Measurements from ENCODE around the gene EFCAB10. TPM values are rescaled to one million over a fixed set of nuclear protein-coding genes. Genes with fewer than 3 reads are reported as not detected.

Gene EFCAB10
- total RNA-seq, 1 experiment from 2014 or later, result not detected

- CTCF ChIA-PET, result no interaction called here
- Mint-ChIP-seq H3K36me3 (ENCODE audit: insufficient read depth, unreplicated experiment) (no peaks in the 10 kb centered on the region), H3K9me3 (ENCODE audit: low read depth, unreplicated experiment) (no peaks in the 10 kb centered on the region), H3K27ac (ENCODE audit: unreplicated experiment) (no peak overlapping the region), H3K4me1 (ENCODE audit: low read depth, unreplicated experiment) (no peaks in the 10 kb centered on the region), H3K4me3 (ENCODE audit: low read depth, unreplicated experiment) (no peak overlapping the region), H3K27me3 (ENCODE audit: unreplicated experiment) (no peaks in the 10 kb centered on the region)
- no peak for TF ChIP-seq CTCF (IDR thresholded peaks at IDR 0.05; ENCODE audit: unreplicated experiment)
- intact Hi-C loops (cut with micrococcal nuclease; ENCODE audit: unreplicated experiment), result no loop called here
- no peak for DNase-seq
- no TSS peak for BruUV-seq (replicated peaks)
Measured at GRCh38 chr7:105622106-105622731, 40.9 kb upstream of the EFCAB10 start.

GRCh38 chr7:105621617-105622016 lies 40.3 kb upstream of the EFCAB10 start:
- no peaks in the 10 kb centered on the region for H3K36me3 Mint-ChIP-seq (ENCODE audit: insufficient read depth, unreplicated experiment)
- intact Hi-C loops (cut with micrococcal nuclease; ENCODE audit: unreplicated experiment), result no loop called here
- H3K27me3 Mint-ChIP-seq (ENCODE audit: unreplicated experiment), result no peaks in the 10 kb centered on the region
- DNase-seq, result no peak
- H3K27ac Mint-ChIP-seq (ENCODE audit: unreplicated experiment), result no peak overlapping the region
- CTCF ChIA-PET, result no interaction called here
- no peaks in the 10 kb centered on the region for H3K9me3 Mint-ChIP-seq (ENCODE audit: low read depth, unreplicated experiment)
- no peak for TF ChIP-seq CTCF (IDR thresholded peaks at IDR 0.05; ENCODE audit: unreplicated experiment)
- BruUV-seq (replicated peaks), result no TSS peak
- H3K4me1 Mint-ChIP-seq (ENCODE audit: low read depth, unreplicated experiment), result no peaks in the 10 kb centered on the region
- no peak overlapping the region for H3K4me3 Mint-ChIP-seq (ENCODE audit: low read depth, unreplicated experiment)

- Mint-ChIP-seq H3K4me3 (ENCODE audit: low read depth, unreplicated experiment) (no peak overlapping the region), H3K4me1 (ENCODE audit: low read depth, unreplicated experiment) (no peaks in the 10 kb centered on the region), H3K9me3 (ENCODE audit: low read depth, unreplicated experiment) (no peaks in the 10 kb centered on the region), H3K27ac (ENCODE audit: unreplicated experiment) (no peak overlapping the region), H3K36me3 (ENCODE audit: insufficient read depth, unreplicated experiment) (no peaks in the 10 kb centered on the region), H3K27me3 (ENCODE audit: unreplicated experiment) (no peaks in the 10 kb centered on the region)
- CTCF ChIA-PET, result no interaction called here
- TF ChIP-seq CTCF (IDR thresholded peaks at IDR 0.05; ENCODE audit: unreplicated experiment), result no peak
- no peak for DNase-seq
- intact Hi-C loops (cut with micrococcal nuclease; ENCODE audit: unreplicated experiment), result no loop called here
- BruUV-seq (replicated peaks), result no TSS peak
Measured at GRCh38 chr7:105621176-105621575, 39.9 kb upstream of the EFCAB10 start.

- intact Hi-C loops (cut with micrococcal nuclease; ENCODE audit: unreplicated experiment), result no loop called here
- no peak for TF ChIP-seq CTCF (IDR thresholded peaks at IDR 0.05; ENCODE audit: unreplicated experiment)
- DNase-seq, result no peak
- no peaks in the 10 kb centered on the region for H3K9me3 Mint-ChIP-seq (ENCODE audit: low read depth, unreplicated experiment)
- H3K4me1 Mint-ChIP-seq (ENCODE audit: low read depth, unreplicated experiment), result no peaks in the 10 kb centered on the region
- CTCF ChIA-PET, result no interaction called here
- H3K27me3 Mint-ChIP-seq (ENCODE audit: unreplicated experiment), result no peaks in the 10 kb centered on the region
- H3K4me3 Mint-ChIP-seq (ENCODE audit: low read depth, unreplicated experiment), result no peak overlapping the region
- H3K27ac Mint-ChIP-seq (ENCODE audit: unreplicated experiment), result no peak overlapping the region
- no peaks in the 10 kb centered on the region for H3K36me3 Mint-ChIP-seq (ENCODE audit: insufficient read depth, unreplicated experiment)
- no TSS peak for BruUV-seq (replicated peaks)
Measured at GRCh38 chr7:105619590-105619989, 38.3 kb upstream of the EFCAB10 start.

Data from Calu3 (cell line).